Putamen (tissue), 1 donor: ENCODE data around the gene SPTBN1.

ENCODE experiments used
- DNase-seq: peaks from one replicate; pipeline ENCODE4 v3.0.0-alpha.2; 2016; ENCODE audit warnings: low spot score

The SPTBN1 gene

GRCh38 chr2:54574107-54574859 lies 118.2 kb downstream of the SPTBN1 start:
- no peak for DNase-seq

- DNase-seq = no peak
Observed at GRCh38 chr2:54574860-54575247, 118.7 kb downstream of the SPTBN1 start.

GRCh38 chr2:54575379-54575888 lies 119.3 kb downstream of the SPTBN1 start:
- no peak for DNase-seq

- DNase-seq = no peak
Observed at GRCh38 chr2:54577035-54577434, 120.9 kb downstream of the SPTBN1 start.

GRCh38 chr2:54577944-54578647 lies 122.0 kb downstream of the SPTBN1 start:
- DNase-seq = no peak

GRCh38 chr2:54578648-54579045 lies 122.5 kb downstream of the SPTBN1 start:
- no peak for DNase-seq

- DNase-seq = no peak
Observed at GRCh38 chr2:54579061-54579681, 123.0 kb downstream of the SPTBN1 start.

- DNase-seq = no peak
Observed at GRCh38 chr2:54579682-54580620, 123.8 kb downstream of the SPTBN1 start.

GRCh38 chr2:54581326-54582039 lies 125.4 kb downstream of the SPTBN1 start:
- DNase-seq = no peak

GRCh38 chr2:54582987-54583386 lies 126.9 kb downstream of the SPTBN1 start:
- DNase-seq = no peak

- DNase-seq = no peak
Observed at GRCh38 chr2:54584598-54584997, 128.5 kb downstream of the SPTBN1 start.

GRCh38 chr2:54585136-54585733 lies 129.1 kb downstream of the SPTBN1 start:
- no peak for DNase-seq

- no peak for DNase-seq
Observed at GRCh38 chr2:54586062-54586461, 129.9 kb downstream of the SPTBN1 start.

- DNase-seq = no peak
Observed at GRCh38 chr2:54586494-54586893, 130.4 kb downstream of the SPTBN1 start.

GRCh38 chr2:54587171-54588016 lies 131.3 kb downstream of the SPTBN1 start:
- DNase-seq = no peak

GRCh38 chr2:54588244-54588899 lies 132.2 kb downstream of the SPTBN1 start:
- DNase-seq = no peak

GRCh38 chr2:54589038-54589339 lies 132.9 kb downstream of the SPTBN1 start:
- DNase-seq = no peak

- no peak for DNase-seq
Observed at GRCh38 chr2:54589340-54590215, 133.5 kb downstream of the SPTBN1 start.
